GM12892 (cell line): Measurements from ENCODE around the gene GRM7.

Experiments used
- POLR2A ChIP-seq: IDR thresholded peaks from 2 replicates; pipeline ENCODE4 v1.6.1; 2011; ENCODE audit warnings: low read depth, low read length, control low read depth
- TAF1 ChIP-seq: IDR thresholded peaks from 2 replicates; pipeline ENCODE4 v1.6.1; 2011; ENCODE audit warnings: low read depth, mild to moderate bottlenecking, control low read depth, low read length, borderline replicate concordance

GRCh38 chr3:7749931-7750695, 889.2 kb downstream of the GRM7 start:
- no peak for TF ChIP-seq POLR2A
- no peak for TF ChIP-seq TAF1
